Activated CD8-positive, alpha-beta memory T cell treated with anti-CD3 and anti-CD28 coated beads, Interleukin-2, amount 10 ng/mL, durations not matched to agents 7 days and 5 days (primary cell): ENCODE data around the gene ZFR2. TPM values are rescaled to one million over a fixed set of nuclear protein-coding genes. Genes with fewer than 3 reads are reported as not detected.
"Not testable (repeated sequence)": the region's sequence is repeated elsewhere in the genome, so short reads cannot be mapped to it uniquely, and the experiment has no call there.

Experiments used
- ATAC-seq: fragments of 150-1000 bp; cut with Tn5 transposase; one replicate; pipeline ENCODE4 v1.10.0; 2021; ENCODE audit warnings: moderate library complexity
- CTCF ChIA-PET: fragments of 350-600 bp; sonication (Branson Sonifier 250); formaldehyde crosslinking; loops from one replicate; lab custom pipeline; 2021; ENCODE audit warnings: antibody characterized with exemption; lab: Charles Lee
- DNase-seq: peaks from one replicate; pipeline ENCODE4 v3.0.0-alpha.2; 2020
- H3K27ac Mint-ChIP-seq: one replicate; pipeline ENCODE4 v1.8.0; 2021; ENCODE audit warnings: mild to moderate bottlenecking, mixed read lengths
- H3K27me3 Mint-ChIP-seq: one replicate; pipeline ENCODE4 v1.8.0; 2021; ENCODE audit warnings: mixed read lengths
- H3K36me3 Mint-ChIP-seq: one replicate; pipeline ENCODE4 v1.8.0; 2021; ENCODE audit warnings: mild to moderate bottlenecking, mixed read lengths
- H3K4me1 Mint-ChIP-seq: one replicate; pipeline ENCODE4 v1.8.0; 2021; ENCODE audit warnings: mixed read lengths
- H3K4me3 Mint-ChIP-seq: one replicate; pipeline ENCODE4 v1.8.0; 2021; ENCODE audit warnings: mild to moderate bottlenecking, moderate library complexity, mixed read lengths
- H3K9me3 Mint-ChIP-seq: one replicate; pipeline ENCODE4 v1.8.0; 2022; ENCODE audit warnings: low read depth, mixed read lengths
- total RNA-seq, 2 experiments: library from RNA; stranded (reverse); gene quantifications; one replicate each; pipeline ENCODE4 v1.2.3, GENCODE V29; 2021

ZFR2 gene
- total RNA-seq: under 1 TPM; 0.26 TPM

DNA sequence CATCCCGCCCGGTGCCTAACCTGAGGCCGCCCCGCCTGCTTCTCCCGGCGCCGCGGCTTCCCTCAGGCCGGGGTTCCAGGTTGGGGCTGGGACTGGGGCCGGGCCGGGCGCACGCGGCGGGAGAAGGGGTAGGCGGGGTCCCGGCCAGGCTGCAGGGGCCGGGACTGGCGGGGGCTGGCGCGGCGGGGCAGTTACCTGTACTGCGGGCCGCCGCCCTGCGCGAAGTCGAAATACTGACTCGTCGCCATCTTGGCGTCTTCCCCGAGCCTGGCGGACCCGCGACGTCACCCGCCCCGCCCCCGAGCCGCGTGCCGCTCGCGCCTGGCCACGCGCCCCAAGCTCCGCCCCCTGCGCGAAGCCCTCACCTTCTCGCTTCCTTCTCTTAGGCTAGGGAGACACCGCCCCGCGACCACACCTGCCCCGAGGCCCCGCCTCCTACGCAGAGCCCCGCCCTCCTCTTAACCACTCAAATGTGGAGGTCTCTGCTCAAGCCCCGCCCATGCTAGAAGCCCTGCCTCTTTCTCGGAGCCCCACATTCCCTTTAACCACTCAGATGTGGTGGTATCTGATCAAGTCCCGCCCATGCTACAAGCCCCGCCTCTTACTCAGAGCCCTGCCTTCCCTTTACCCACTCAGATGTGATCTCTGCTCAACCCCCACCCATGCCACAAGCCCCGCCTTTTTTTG lies at the start of gene ZFR2:
ZFR2 (minus strand) TSS at position 269 of the 687 bp plus-strand sequence; CDS start at position 248, 21 bp downstream.
- DNase-seq (no peak), ATAC-seq (no peak)
- peaks cover 43% of the 10 kb centered on the region for H3K27me3 Mint-ChIP-seq
- H3K4me1 Mint-ChIP-seq: peaks cover 7% of the 10 kb centered on the region
- no peak within 1 kb of the TSS for H3K4me3 Mint-ChIP-seq
- peaks cover 7% of the 10 kb centered on the region for H3K36me3 Mint-ChIP-seq
- no peak within 1 kb of the TSS for H3K27ac Mint-ChIP-seq
- CTCF ChIA-PET: interaction anchor here (1.0 kb wide), 1 partner anchor 119 kb away, joined by 3 read pairs; no protein-coding TSS in a partner anchor
- H3K9me3 Mint-ChIP-seq: no peaks in the 10 kb centered on the region

- CTCF ChIA-PET: no interaction called here
- Mint-ChIP-seq H3K4me3 (no peak overlapping the region), H3K4me1 (no peaks in the 10 kb centered on the region), H3K9me3 (peaks cover 6% of the 10 kb centered on the region), H3K36me3 (no peaks in the 10 kb centered on the region), H3K27ac (no peak overlapping the region), H3K27me3 (no peaks in the 10 kb centered on the region)
- DNase-seq: no peak
- ATAC-seq: no peak
These were observed 47.2 kb upstream of the ZFR2 start for GRCh38 chr19:3916033-3916432.

- CTCF ChIA-PET: no interaction called here
- Mint-ChIP-seq H3K27me3 (no peaks in the 10 kb centered on the region), H3K36me3 (no peaks in the 10 kb centered on the region), H3K9me3 (peaks cover 5% of the 10 kb centered on the region), H3K4me1 (no peaks in the 10 kb centered on the region), H3K27ac (no peak overlapping the region), H3K4me3 (no peak overlapping the region)
- DNase-seq (no peak), ATAC-seq (no peak)
These were observed 45.4 kb upstream of the ZFR2 start for GRCh38 chr19:3914199-3914598.

- Mint-ChIP-seq H3K4me3 (no peak overlapping the region), H3K9me3 (peaks cover 3% of the 10 kb centered on the region), H3K36me3 (no peaks in the 10 kb centered on the region), H3K27me3 (no peaks in the 10 kb centered on the region), H3K4me1 (no peaks in the 10 kb centered on the region), H3K27ac (no peak overlapping the region)
- CTCF ChIA-PET: no interaction called here
- ATAC-seq (no peak), DNase-seq (no peak)
These were observed 41.3 kb upstream of the ZFR2 start for GRCh38 chr19:3910105-3910504.

DNA sequence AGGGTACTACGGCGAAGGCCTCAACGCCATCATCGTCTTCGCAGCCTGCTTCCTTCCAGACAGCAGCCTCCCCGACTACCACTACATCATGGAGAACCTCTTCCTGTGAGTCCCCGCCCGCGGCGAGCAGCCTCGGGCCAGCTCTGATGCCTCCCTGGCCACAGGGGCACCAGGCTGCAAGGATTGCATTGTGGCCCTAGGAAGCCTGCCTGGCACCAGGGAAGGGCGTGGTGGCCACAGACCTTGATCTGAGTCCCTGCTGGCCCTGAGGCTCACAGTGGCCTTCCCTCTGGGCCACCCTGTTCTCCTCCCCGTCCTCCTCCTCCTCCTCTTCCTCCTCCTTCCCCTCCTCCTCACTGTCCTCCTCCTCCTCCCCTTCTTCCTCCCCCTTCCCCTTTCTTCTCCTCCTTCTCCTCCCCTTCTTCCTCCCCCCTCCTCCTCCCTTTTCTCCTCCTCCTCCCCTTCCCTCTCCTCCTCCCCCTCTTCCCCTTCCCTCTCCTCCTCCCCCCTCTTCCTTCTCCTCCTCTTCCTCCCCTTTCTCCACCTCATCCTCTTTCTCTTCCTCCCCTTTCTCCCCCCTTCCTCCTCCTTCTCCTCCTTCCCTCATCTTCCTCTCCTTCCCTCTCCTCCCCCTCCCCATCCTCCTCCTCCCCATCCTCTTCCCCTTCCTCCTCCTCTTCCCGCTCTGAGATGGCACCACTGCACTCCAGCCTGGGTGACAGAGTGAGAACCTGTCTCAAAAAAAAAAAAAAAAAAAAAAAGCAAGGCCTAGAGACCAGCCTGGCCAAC lies 39.6 kb upstream of the ZFR2 start:
- Mint-ChIP-seq H3K27ac (no peak overlapping the region), H3K27me3 (no peaks in the 10 kb centered on the region), H3K36me3 (no peaks in the 10 kb centered on the region), H3K4me1 (no peaks in the 10 kb centered on the region), H3K4me3 (no peak overlapping the region), H3K9me3 (peaks cover 3% of the 10 kb centered on the region)
- ATAC-seq (no peak), DNase-seq (no peak)
- CTCF ChIA-PET: no interaction called here

- CTCF ChIA-PET: no interaction called here
- H3K4me1 Mint-ChIP-seq: no peaks in the 10 kb centered on the region
- peaks cover 3% of the 10 kb centered on the region for H3K9me3 Mint-ChIP-seq
- DNase-seq: no peak
- no peaks in the 10 kb centered on the region for H3K36me3 Mint-ChIP-seq
- no peak overlapping the region for H3K27ac Mint-ChIP-seq
- no peak for ATAC-seq
- no peaks in the 10 kb centered on the region for H3K27me3 Mint-ChIP-seq
- H3K4me3 Mint-ChIP-seq: no peak overlapping the region
These were observed 38.9 kb upstream of the ZFR2 start for GRCh38 chr19:3907626-3908265.

DNA sequence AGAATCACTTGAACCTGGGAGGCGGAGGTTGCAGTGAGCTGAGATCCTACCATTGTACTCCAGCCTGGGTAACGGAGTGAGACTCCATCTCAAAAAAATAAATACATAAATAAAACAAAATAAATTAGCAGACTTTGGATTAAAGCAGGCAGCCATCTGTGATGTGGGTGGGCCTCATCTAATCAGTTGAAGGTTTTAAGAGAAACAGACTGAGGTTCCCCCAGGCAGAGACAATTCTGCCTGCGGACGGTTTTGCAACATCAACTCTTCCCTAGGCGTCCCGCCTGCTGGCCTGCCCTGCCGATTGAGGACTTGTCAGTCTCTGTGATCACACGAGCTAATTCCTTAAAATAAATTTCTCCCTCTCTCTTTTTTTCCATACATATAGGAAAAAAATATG lies 35.4 kb upstream of the ZFR2 start:
- Mint-ChIP-seq H3K9me3 (no peaks in the 10 kb centered on the region), H3K4me3 (no peak overlapping the region), H3K36me3 (no peaks in the 10 kb centered on the region), H3K27ac (no peak overlapping the region), H3K27me3 (no peaks in the 10 kb centered on the region), H3K4me1 (no peaks in the 10 kb centered on the region)
- no peak for ATAC-seq
- DNase-seq: no peak
- CTCF ChIA-PET: no interaction called here

DNA sequence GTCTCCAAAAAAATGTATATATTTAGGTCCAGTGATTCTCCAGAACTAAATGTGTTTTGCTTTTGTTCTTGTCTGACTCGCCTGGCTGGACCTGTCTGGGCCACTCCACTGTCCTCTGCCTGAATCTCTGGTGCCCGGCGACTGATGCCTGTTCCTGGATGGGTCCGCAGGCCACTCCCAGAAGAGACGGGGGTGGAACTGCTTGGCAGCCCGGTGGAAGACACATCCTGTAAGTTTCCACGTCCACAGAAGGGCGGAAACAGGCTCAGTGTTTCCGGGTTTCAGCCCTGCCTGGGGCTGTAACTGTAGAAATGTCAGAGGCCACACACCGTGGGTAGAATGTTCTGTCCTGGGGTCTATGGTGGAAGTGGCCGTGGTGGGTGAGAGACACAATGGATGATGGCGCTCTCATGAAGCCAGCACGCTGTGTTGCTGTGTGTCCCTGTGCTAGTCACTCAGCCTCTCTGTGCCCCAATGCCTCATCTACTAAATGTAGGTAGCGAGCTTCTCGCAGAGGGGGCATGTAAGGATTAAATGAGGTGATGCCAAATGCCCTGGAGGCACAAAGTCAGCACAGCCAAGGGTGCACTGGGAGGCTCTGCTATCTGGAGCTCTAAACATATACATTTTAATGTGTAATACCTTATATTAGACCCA lies 33.6 kb upstream of the ZFR2 start:
- Mint-ChIP-seq H3K27me3 (no peaks in the 10 kb centered on the region), H3K9me3 (peaks cover 2% of the 10 kb centered on the region), H3K4me1 (peaks cover 10% of the 10 kb centered on the region), H3K36me3 (no peaks in the 10 kb centered on the region), H3K4me3 (no peak overlapping the region), H3K27ac (no peak overlapping the region)
- no peak for ATAC-seq
- CTCF ChIA-PET: no interaction called here
- no peak for DNase-seq

DNA sequence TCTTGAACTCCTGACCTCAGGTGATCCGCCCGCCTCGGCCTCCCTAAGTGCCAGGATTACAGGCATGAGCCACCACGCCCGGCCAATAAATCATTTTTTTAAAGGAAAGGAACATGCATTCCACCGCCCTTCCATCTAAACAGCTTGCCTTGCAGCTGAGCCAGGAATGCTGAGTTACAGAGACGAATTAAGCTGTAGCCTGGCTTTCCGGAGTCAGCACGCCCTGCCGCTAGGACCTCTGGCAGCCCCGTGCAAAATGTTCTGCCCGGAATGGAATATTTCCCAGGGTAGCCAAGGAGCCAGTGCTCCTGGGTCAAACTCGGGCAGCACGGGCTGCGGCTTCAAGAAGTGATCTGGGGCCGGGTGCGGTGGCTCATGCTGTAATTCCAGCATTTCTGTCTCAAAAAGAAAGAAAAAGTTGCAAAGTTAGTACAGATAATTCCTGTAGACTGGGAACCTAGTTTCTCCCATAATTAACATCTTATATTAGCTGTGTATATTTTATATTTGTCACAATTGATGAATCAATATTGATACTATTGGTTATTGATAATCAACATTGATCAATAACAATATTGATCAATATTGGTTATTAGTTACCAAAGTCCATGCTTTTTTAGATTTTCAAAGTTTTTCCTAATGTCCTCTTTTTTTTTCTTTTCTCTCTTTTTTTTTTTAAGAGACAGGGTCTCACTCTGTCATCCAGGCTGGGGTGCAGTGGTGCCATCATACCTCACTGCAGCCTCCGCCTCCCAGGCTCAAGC lies 30.9 kb upstream of the ZFR2 start:
- no peaks in the 10 kb centered on the region for H3K36me3 Mint-ChIP-seq
- peaks cover 10% of the 10 kb centered on the region for H3K4me1 Mint-ChIP-seq
- ATAC-seq (no peak), DNase-seq (no peak)
- H3K4me3 Mint-ChIP-seq: no peak overlapping the region
- H3K27me3 Mint-ChIP-seq: no peaks in the 10 kb centered on the region
- H3K27ac Mint-ChIP-seq: no peak overlapping the region
- CTCF ChIA-PET: no interaction called here
- peaks cover 2% of the 10 kb centered on the region for H3K9me3 Mint-ChIP-seq

GRCh38 chr19:3898426-3898825 lies 29.6 kb upstream of the ZFR2 start:
- H3K4me3 Mint-ChIP-seq: no peak overlapping the region
- H3K27me3 Mint-ChIP-seq: no peaks in the 10 kb centered on the region
- peak overlapping the region; percentile 75 for H3K27ac Mint-ChIP-seq
- H3K4me1 Mint-ChIP-seq: peaks cover 10% of the 10 kb centered on the region
- H3K36me3 Mint-ChIP-seq: no peaks in the 10 kb centered on the region
- DNase-seq (no peak), ATAC-seq (no peak)
- H3K9me3 Mint-ChIP-seq: peaks cover 2% of the 10 kb centered on the region
- CTCF ChIA-PET: interaction anchor here (1.2 to 1.5 kb wide), 2 partner anchors 76 to 87 kb away, joined by 3 to 5 read pairs; partner anchors contain the start of gene EEF2

DNA sequence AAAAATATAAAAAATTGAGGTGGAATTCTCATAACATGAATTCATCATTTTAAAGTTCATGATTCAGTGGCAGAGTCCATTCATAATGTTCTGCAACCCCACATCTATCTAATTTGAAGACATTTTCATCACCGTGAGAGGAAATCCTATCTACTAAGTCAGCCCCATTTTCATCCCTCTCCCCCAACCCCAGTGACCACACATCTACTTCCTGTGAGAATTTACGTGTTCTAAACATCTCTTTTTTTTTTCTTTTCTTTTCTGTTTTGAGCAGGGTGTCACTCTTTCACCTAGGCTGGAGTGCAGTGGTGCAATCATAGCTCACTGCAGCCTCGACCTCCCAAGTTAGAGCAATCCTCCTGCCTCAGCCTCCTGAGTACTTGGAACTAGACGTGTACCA lies 29.1 kb upstream of the ZFR2 start:
- ATAC-seq (peak; percentile 73), DNase-seq (peak; percentile 81)
- Mint-ChIP-seq H3K4me3 (no peak overlapping the region), H3K9me3 (peaks cover 2% of the 10 kb centered on the region), H3K27me3 (no peaks in the 10 kb centered on the region), H3K36me3 (no peaks in the 10 kb centered on the region), H3K4me1 (peaks cover 10% of the 10 kb centered on the region), H3K27ac (peak overlapping the region; percentile 75)
- CTCF ChIA-PET: interaction anchor here (1.2 to 1.5 kb wide), 2 partner anchors 76 to 88 kb away, joined by 3 to 5 read pairs; partner anchors contain the start of gene EEF2

DNA sequence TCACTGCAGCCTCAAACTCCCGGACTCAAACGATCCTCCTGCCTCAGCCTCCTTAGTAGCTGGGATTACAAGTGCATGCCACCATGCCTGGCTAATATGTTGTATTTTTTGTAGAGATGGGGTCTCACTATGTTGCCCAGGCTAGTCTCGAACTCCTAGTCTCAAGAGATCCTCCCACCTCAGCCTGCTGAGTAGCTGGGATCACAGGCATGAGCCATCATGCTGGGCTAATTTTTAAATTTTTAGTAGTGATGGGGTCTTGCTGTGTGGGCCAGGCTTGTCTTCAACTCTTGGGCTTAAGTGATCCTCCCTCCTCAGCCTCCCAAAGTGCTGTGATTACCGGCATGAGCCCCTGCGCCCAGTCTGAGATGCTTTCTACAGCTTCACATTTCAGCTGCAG lies 26.9 kb upstream of the ZFR2 start:
- no peaks in the 10 kb centered on the region for H3K27me3 Mint-ChIP-seq
- H3K4me1 Mint-ChIP-seq: peaks cover 10% of the 10 kb centered on the region
- H3K9me3 Mint-ChIP-seq: peaks cover 2% of the 10 kb centered on the region
- no peak overlapping the region for H3K4me3 Mint-ChIP-seq
- no peak overlapping the region for H3K27ac Mint-ChIP-seq
- ATAC-seq: no peak
- H3K36me3 Mint-ChIP-seq: no peaks in the 10 kb centered on the region
- no peak for DNase-seq
- CTCF ChIA-PET: no interaction called here

GRCh38 chr19:3894959-3895358 lies 26.1 kb upstream of the ZFR2 start:
- H3K27ac Mint-ChIP-seq, ATAC-seq, DNase-seq, H3K27me3 Mint-ChIP-seq, H3K9me3 Mint-ChIP-seq, H3K4me3 Mint-ChIP-seq, H3K36me3 Mint-ChIP-seq, CTCF ChIA-PET: not testable (repeated sequence)
- peaks cover 10% of the 10 kb centered on the region for H3K4me1 Mint-ChIP-seq
